GM21717 (cell line): ENCODE data around the gene CACNA1H.
"Not testable (repeated sequence)": the region's sequence is repeated elsewhere in the genome, so short reads cannot be mapped to it uniquely, and the experiment has no call there.

Source experiments
- ATAC-seq: cut with Tn5 transposase; IDR thresholded peaks from one replicate; pipeline ENCODE4 v1.9.1; 2021; ENCODE audit warnings: mild to moderate bottlenecking, moderate library complexity; ENCODE audit not compliant: unreplicated experiment

The CACNA1H gene

GRCh38 chr16:1173788-1174451, 21.0 kb downstream of the CACNA1H start:
- no peak for ATAC-seq

- no peak for ATAC-seq
Measured at GRCh38 chr16:1174477-1175357, 21.8 kb downstream of the CACNA1H start.

GRCh38 chr16:1175566-1176279, 22.8 kb downstream of the CACNA1H start:
- no peak for ATAC-seq

GRCh38 chr16:1176280-1176897, 23.5 kb downstream of the CACNA1H start:
- no peak for ATAC-seq

GRCh38 chr16:1177053-1177452, 24.1 kb downstream of the CACNA1H start:
- no peak for ATAC-seq

- no peak for ATAC-seq
Measured at GRCh38 chr16:1177750-1178149, 24.8 kb downstream of the CACNA1H start.

- no peak for ATAC-seq
Measured at GRCh38 chr16:1178295-1178910, 25.5 kb downstream of the CACNA1H start.

GRCh38 chr16:1180549-1181403, 27.9 kb downstream of the CACNA1H start:
- no peak for ATAC-seq

- no peak for ATAC-seq
Measured at GRCh38 chr16:1181404-1182315, 28.8 kb downstream of the CACNA1H start.

- ATAC-seq = no peak
Measured at GRCh38 chr16:1182316-1182671, 29.4 kb downstream of the CACNA1H start.

GRCh38 chr16:1182950-1183907, 30.3 kb downstream of the CACNA1H start:
- ATAC-seq = no peak

- ATAC-seq = no peak
Measured at GRCh38 chr16:1184156-1184868, 31.4 kb downstream of the CACNA1H start.

GRCh38 chr16:1184980-1185379, 32.1 kb downstream of the CACNA1H start:
- ATAC-seq = no peak

- ATAC-seq = not testable (repeated sequence)
Measured at GRCh38 chr16:1185460-1186207, 32.7 kb downstream of the CACNA1H start.

- ATAC-seq = no peak
Measured at GRCh38 chr16:1188432-1189189, 35.7 kb downstream of the CACNA1H start.

- ATAC-seq = no peak
Measured at GRCh38 chr16:1189455-1189854, 36.5 kb downstream of the CACNA1H start.
